22Rv1 (cell line): ENCODE data around the gene UTP4.
A peak's percentile ranks its signal among the peaks of the same experiment; 100 is the strongest.
"Not testable (repeated sequence)": the region's sequence is repeated elsewhere in the genome, so short reads cannot be mapped to it uniquely, and the experiment has no call there.

Experiments
- H3K27ac ChIP-seq: fragments of 450-650 bp; 2 replicates; pipeline ENCODE4 v1.5.1; 2017
- CTCF ChIP-seq: fragments of 450-650 bp; IDR thresholded peaks from 2 replicates; pipeline ENCODE4 v1.5.1; 2017; ENCODE audit warnings: mild to moderate bottlenecking
- ZFX ChIP-seq: fragments of 450-650 bp; IDR thresholded peaks from 2 replicates; pipeline ENCODE4 v1.6.1; 2017; ENCODE audit warnings: antibody characterized with exemption, borderline replicate concordance

UTP4 gene

GRCh38 chr16:69133373-69133954, 1.0 kb downstream of the UTP4 start:
- peak overlapping the region; percentile 84; the same call in 1 of the 2 replicates for H3K27ac ChIP-seq
- TF ChIP-seq ZFX (no peak), CTCF (no peak)

- H3K27ac ChIP-seq = no peak overlapping the region
- TF ChIP-seq ZFX (no peak), CTCF (no peak)
Measured at GRCh38 chr16:69138608-69139007, 6.2 kb downstream of the UTP4 start.

GRCh38 chr16:69139464-69139863, 7.0 kb downstream of the UTP4 start:
- H3K27ac ChIP-seq = not testable (repeated sequence)

DNA sequence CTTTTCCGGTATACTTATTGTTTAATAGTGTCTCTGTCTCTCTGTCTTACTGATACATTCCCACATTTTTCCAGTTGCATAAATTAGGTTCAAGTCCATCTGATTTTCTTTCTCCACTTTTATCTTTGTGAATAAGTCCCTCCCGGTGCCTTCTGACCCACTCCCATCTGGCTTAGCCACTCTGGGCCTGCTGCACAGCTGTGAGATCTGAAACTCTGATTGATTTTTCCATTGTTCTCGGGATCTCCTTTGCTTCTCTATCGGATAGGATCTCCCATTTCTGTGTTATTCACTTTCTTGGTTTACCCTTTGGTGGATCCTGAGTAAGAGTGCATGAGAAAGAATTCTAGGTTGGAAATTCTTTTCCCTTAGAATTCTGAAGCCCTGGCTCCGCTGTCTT, 8.6 kb downstream of the UTP4 start:
- no peak for TF ChIP-seq CTCF
- no peak for TF ChIP-seq ZFX
- no peak overlapping the region for H3K27ac ChIP-seq

- TF ChIP-seq ZFX (no peak), CTCF (no peak)
- H3K27ac ChIP-seq = no peak overlapping the region
Measured at GRCh38 chr16:69141936-69142335, 9.5 kb downstream of the UTP4 start.

DNA sequence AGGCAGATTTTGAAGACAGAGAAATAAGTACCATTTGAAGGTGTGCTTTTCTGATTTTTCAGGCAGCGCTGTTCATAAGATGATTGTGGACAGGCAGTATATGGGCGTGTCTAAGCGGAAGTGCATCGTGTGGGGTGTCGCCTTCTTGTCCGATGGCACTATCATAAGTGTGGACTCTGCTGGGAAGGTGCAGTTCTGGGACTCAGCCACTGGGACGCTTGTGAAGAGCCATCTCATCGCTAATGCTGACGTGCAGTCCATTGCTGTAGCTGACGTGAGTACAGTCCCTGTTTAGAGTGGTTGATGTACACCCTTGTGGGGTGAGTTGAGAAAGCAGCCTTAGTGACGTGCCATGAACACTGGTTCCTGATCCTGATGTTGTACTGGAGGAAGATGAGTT, 10.7 kb downstream of the UTP4 start:
- no peak overlapping the region for H3K27ac ChIP-seq
- TF ChIP-seq CTCF (no peak), ZFX (no peak)

DNA sequence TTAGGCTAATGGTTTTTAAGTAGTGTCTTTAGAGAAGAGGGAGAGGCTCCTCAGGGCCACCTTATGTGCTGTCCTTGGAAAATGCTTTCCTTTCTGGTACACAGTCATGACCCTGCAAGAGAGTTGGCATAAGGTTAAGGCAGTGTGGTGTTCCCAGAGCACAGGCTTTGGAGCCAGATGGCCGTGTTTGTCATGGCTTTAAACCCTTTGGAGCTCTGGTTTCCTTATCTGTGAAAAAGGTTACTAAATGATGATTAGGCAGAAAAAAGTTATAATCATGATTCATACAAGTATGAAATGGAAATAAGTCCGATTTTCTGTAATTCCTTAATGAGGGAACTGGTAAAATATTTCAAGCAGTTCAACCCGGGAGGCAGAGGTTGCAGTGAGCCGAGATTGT, 13.2 kb downstream of the UTP4 start:
- no peak overlapping the region for H3K27ac ChIP-seq
- TF ChIP-seq CTCF = no peak
- TF ChIP-seq ZFX = no peak

- not testable (repeated sequence) for H3K27ac ChIP-seq
Measured at GRCh38 chr16:69149621-69150020, 17.2 kb downstream of the UTP4 start.
